Stimulated activated naive CD4-positive, alpha-beta T cell treated with Interleukin-2 at 50 U/mL for 16 hours (primary cell): ENCODE results near the gene PLA2G4A.

ENCODE experiments used
- DNase-seq: peaks from one replicate; lab custom pipeline; 2025; lab: John Stamatoyannopoulos, UW

The PLA2G4A gene

DNA sequence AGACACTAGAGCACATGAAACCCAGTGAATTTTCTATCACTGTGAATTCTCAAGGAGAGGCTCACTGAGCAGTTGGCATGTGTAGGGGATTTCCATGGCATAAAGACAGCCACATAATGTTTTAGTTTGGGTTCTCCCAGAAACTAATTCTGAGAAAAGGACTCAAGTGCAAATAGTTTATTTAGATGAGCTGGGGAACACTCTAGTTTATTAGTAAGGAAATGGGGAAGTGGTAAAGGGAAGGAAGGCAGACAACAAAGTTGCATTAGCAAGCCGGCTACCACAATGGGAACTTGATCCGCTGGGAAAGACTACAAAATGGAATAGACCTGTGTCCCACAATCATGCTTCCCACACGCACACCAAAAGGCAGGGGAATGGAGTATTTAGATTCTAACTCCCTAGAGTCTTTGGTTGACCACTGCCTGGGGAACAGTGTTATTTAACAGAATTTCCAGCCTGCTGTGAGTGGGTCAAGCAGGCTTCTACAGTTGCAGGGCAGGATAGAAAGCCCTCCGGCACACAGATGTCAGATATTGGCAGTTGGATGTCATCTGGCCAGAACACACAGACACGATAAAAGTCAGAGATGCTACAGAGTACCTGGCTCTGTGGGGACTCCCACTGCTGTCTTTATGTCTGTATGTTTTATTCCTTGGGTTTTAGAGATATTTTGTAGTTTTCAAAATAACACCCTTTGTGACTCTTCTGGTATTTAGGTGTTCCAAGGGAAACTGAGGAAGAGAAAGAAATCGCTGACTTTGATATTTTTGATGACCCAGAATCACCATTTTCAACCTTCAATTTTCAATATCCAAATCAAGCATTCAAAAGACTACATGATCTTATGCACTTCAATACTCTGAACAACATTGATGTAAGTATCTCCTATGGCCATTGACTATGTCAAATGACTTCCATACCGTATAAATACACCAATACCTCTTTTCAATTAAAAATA is 150.1 kb downstream of the PLA2G4A start:
- no peak for DNase-seq

DNA sequence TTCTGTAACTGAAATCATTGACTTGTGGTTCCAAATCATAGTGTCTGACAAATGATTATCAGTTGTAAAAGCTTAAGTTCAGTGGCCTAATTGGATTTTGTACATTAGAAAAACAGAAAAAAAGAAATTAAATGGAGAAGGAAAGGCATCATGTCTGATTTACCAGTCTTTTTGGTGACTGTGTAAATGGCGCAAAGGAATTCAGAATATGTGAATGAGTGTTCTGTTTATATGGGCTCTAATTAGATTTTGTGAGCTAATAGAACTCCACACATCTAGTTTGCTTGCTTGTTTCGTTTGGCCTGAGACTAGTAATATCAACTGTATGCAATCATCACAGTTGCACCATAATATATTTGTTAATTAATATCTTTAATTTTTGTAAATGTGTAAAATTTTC is 151.7 kb downstream of the PLA2G4A start:
- no peak for DNase-seq

DNA sequence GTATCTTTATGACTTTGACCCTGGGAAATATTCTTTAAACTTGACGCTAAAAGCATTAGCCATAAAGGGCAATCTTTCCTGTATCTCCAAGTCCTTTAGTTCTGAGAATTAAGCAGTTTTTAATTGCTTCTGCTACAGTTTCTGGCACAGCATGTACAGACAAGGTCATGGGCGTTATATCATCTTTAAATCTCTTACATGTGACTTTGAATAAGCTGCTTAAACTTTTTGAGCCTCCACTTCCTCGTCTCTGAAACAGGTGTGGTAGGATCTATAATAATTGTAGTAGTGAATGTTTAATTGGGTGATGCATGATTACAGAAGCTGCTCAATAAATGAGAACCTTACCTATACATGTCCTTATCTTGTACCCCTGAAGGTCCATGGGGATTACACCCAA is 153.4 kb downstream of the PLA2G4A start:
- no peak for DNase-seq

DNA sequence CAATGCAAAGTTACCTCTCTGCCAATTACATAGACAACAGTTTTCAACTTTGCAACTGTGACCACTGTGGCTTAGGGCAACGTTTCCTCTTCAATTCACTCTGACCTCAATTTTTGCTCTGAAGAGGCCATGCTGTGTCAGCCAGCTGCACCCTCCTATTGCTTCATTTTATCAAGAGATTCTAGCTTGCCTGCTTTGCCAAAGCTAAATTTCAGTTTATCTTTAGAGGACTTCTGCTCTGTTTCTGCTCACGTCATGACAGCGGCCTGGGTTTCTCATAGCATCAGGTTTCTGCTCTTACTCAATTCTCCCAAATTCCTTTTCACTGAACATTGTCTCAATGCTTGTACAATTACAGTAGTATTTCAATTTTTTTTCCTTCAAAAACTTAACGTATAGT is 154.6 kb downstream of the PLA2G4A start:
- no peak for DNase-seq

DNA sequence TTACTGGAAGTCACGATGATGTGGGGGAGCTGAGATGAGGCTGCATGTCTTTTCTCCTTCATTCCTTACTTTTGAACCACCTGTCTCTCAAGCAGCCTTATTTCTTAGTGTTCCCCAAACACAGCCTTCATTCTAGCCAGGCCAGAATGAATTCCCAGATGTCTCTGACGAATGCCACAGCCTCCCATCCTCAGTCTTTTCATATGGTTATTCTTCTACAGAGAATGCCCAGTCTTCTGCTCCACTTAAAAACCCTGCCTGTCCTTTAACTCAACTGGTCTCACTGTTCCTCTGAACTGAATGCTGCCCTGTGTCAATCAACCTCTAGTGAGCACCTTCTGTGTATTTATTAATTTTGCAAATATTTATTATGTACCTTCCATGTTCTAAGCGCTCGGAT is 156.2 kb downstream of the PLA2G4A start:
- DNase-seq, result no peak

DNA sequence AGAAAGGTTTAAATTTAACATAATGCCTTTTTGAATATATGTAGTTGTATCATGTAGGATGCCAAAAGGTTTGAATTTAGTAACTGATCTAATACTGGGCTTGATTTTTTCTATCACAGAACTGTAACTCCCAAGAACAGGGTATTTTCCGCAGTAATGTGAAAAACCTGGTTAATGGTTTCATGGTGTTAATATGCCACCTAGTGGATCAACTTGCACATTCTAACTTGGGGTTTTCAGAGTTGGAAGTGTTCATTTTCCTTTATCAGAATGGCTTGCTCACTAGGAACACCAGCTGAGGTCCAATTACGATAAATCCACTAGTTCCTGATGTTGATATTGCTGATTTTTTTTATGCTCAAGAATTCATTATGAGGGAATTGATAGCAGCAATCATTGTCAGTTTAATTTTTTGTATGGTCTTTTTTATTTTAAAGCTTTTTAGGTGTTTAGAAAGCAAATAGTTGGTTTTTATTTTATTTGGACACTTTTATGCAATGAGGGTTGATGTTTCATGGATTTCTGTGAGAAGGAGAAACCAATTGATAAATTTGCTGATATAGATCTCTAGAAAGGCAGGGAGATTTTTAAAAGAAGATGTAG is 157.2 kb downstream of the PLA2G4A start:
- no peak for DNase-seq

DNA sequence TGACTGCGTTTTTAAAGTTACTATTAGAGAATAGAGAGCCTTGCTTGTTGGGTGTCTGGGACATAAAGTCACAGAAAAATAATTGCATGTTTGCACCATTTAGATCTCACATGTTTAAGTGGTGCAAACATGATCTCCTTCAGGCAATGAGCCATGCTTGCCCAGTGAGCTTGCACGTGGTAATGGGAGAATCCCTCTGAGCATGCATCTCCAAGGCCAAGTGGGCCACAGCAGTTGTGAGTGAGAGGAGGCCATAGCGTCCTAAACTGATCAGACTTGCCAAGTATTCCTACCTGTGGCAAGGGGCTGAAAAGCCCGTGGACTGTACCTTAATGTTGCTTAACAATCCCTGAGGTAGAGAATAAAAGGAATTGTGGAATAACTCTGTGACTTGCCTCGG is 158.3 kb downstream of the PLA2G4A start:
- DNase-seq, result no peak

DNA sequence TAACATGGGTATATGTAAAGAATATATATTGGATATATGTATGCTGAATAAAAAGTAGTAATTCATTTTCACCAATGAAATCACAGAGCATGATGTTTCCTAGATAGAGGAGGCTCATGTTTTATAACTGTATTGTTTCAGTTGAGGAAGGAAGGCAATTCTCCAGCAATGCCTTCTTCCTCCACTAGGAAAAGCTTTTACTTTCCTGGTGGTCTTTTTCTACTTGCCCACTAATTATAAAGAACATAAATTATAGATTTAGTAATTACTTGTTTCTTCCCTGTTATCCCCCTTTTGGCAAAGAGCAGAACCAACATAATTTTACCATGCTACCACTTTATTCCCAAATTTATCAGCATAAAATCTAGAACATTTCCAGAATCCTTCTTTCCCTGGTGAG is 159.0 kb downstream of the PLA2G4A start:
- DNase-seq, result no peak

DNA sequence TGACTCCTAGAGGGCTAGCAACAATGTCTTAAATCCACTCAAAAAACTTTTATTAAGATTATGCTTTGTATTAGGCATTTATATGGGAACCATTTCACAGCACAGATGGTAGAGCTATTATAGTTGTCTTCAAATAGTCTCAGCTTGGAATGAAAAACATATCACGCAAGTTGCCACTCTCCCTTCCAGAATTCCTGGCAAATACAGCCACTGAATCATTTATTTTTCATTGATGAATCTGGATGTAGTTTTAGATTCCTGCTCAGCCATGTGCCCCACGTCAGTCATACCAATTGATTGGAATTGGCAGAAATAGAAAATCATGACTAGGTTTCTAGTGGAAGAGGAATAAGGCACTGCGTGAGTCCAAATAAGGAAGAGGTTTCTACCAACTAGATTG is 165.2 kb downstream of the PLA2G4A start:
- DNase-seq, result no peak

DNA sequence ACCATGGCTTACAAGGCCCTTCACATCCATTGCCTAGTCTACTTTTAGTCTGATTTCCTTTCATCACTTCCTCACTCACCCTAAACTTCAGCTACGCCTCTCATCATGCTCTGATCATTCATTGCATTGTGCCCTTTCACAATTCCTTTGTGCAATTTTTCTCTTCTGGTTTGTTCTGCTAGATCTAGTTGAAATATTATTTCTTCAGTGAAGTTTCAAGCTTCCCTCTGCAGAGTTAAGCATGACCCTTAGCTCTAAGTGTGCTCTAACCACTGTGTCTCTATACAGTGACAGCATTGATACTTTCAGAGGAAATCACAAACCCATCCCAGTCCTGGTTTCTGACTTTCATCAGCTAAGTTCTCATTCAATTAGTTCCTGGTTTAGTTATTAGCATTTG is 166.1 kb downstream of the PLA2G4A start:
- DNase-seq, result no peak

DNA sequence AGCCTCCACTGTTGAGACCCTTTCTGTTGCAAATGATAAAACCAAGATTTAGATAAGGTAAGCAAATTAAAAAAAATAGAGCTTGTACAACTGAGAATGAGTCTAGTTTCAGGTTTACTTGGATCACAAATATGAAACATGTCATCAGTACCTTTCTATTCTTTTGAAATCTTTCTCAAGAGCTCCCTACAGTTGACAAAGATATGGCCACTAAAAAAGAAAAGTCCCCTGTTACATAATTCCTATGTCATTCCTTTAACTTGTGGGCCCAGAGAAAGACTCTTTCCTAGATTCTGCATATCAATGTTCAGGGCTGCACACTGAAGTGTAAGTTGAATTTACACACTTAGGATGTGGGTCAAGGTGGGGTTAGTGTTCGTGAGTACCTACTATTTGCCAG is 168.1 kb downstream of the PLA2G4A start:
- DNase-seq, result no peak

DNA sequence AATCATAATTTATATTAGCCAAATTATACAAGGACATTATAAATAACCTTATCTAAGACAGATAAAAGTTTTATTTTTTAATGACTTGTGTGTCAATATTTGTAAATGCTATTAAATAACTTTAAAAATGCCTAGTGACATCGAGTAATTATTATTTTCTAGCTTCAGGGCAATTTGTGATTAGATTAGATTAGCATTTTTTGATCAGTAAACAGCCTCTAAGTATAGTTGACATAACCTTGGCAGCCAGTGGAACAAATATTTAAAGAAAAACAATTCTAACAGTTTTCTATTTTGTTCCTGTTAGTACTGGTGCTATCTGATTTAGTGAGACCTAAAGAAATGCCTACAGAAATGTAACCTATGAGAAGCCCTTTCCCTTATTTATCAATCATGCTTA is 169.1 kb downstream of the PLA2G4A start:
- DNase-seq, result no peak

DNA sequence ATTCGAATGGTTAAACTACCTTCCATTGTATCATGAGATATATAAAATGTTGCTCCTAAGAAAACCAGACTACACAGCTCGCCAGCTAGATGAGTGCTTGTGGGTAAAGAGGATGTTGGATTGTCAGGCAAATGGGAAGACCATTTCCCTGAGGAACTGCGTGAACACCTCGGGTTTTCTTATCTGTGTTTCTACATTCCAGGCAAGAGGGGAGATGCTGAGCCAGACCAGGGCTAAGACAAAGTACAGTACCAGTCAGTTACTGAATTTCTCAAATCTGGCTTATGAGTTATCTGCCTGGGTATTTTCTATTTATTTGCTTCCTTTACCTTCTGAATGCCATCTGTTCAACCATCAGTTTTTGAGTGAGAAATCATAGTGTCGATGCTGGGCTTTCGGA is 170.8 kb downstream of the PLA2G4A start:
- no peak for DNase-seq

DNA sequence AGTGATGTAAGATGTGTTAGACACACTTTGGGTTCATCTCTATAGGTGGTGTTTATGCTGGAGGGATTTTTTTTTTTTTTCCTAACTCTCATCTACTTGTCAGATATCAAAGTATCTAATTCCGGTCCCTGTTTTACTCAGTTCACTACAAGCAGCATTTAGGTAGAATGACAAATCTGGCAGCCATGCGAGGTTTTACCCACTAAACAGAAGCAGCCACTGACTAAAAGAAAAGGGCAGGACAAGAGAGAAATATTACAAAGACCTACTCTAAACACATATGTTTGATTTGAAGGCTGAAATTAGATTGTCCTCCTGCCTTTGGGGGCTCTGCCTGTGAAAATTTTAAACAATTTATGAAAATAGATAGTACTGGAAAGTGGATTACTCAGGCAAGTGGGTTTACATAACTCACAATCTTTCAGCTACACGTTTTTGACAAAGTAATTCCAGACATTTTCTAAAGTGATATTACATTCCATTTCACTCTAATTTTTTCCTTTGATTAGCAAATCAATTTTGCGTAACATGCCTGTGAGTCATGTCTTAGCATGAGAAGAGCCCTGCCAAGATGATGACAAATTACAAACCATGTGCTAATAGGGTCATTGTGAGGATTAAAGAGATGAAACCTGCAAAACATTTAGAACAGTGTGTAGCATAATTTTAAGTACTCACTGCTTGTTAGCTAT is 172.6 kb downstream of the PLA2G4A start:
- DNase-seq, result no peak

DNA sequence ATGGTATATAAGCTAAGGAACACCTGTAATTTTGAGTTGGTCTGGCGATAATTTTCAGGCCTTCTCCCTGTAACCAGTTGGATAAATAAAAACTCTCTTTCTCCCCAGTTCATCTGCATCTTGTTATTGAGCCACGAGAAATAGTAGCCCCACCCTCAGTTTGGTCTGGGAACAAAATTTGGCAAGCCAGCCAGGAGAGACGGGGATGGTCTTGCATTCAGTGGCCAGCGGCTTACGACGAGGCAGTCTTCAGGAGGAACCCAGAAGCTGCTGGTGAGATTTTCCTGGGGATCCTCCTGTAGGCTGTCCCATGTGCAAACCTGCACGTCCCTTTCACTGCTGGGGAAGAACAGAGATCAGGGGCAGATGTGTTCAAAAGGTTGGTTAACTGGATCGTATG is 174.6 kb downstream of the PLA2G4A start:
- DNase-seq, result no peak

DNA sequence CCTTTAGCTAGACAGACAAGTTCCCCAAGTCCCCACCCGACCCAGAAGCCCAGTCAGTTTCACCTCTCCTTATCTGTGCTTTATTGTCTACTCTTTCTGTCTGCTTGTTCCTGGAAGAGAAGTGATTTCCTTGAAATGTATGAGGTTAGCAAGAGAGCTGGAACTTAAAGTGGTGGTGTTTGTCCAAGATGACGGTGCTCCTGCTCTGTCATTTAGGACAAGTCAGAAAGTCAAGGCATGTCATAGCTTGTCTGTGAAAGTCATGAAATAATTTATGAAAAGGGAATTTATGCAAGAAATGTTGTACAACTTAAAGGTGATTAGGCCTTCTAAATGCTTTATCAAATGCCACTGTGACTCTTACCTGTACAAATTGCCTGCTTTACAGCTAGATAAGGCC is 178.1 kb downstream of the PLA2G4A start:
- no peak for DNase-seq

DNA sequence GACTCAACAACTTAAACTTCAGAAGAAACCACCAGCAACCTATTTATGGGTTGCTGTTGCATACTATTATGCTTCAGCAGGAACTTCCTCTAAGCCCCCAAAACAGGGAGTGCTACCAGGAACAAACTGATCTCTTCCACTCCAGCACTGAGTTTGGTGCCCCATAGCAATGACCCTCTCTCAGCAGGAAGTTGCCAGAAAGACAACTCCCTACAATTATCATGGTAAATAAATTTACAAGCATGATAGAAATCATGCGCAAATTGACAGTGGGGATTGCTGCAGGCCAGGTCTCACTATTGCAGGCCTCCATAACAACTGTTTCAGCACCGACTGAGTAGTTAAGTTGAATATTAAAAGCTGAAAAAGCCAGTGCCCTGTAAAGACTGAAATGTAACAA is 180.6 kb downstream of the PLA2G4A start:
- no peak for DNase-seq

DNA sequence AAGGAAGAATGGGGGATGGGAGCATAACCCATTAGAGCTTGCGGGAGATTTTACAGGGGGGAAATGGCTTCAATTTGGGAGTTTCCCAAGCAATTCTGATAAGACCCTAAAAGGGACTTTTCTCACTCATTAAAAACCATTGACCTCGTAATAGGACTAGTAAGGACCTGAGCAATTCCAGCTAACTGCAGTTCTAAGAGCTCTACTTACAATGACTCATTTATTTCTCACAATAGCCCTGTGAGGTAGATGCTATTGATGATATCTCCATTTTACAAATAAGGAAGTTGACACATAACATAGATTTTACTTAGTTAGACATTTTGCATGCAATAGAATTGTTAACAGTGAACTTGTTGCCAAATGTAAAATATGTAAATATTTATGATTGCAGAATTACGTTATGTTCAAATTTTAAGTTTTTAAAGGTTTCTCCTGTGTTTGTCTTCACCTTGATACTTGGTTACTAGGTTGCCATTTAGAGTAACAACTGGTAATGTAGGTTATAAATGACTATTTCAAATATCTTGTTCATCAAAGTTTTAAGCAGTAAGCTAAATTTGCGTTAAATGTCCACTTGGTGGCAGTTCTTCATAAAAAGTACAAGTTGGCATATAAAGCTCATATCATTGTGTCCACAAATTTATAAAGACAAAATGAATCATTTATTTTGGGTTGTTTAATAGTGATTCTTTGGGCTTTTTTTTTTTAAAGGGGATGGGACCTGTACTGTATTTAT is 182.0 kb downstream of the PLA2G4A start:
- no peak for DNase-seq

DNA sequence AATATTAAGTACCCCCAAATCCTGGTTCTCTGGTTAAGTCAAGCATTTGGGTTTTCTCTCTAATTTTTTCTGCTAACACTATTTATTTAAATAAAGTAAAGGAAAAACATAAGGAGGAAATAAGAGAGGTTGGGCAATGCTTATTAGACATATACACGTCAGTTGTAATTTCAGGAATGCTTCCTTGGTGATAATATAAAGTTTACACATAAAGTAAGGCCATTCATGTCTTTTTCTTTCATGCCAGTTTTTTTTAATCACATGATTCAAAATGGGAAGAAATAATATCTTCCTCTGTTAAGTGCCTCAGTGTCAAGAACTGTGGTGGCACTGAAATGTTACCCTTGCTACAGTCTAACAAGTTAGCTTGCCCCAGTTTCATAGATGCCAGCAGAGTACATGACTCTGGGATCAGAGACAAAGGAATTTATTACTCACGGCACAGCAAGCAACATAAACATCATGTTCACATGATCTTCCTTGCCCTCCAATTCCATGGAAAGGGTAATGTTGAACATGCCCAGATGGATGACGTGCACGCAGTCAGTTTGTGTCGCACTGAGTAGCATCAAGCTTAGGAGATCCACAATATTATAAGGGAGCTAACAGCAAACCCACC is 184.9 kb downstream of the PLA2G4A start:
- DNase-seq, result no peak

DNA sequence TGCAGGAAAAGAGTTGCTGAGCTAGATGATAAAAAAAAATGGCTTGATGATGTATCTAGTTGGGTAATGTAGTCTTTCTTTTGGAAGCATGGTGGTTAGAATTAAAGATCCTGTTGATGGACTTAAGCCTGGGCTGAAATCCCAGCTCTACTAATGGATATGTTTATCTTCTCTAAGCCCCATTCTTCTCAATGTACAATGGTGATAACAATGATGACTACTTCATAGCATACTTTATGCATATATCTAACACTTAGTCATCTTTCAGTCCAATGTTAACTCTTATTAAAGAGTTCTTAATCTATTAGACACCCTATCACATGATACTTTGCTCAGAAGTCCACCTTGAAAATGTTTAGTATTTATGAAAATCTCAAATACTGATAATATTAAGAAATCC is 189.5 kb downstream of the PLA2G4A start:
- DNase-seq, result no peak

DNA sequence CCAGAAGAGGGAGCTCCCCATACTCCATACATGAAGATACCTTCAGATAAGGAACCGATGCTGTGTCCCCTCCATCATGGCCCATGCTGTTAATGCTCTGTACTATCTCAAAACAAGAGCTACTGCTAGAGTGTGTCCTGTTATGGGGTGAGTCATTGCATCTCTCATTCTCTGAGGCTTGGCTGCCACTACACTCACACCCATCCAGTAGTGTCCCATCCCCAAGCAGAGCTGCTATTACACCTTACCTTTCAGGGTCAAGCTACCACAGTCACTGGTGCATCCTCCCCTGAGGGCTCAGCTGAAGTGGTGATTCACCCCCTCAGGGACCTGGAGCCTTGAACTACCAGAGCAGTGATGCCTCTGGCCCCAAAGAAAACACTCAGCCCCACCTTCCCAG is 198.5 kb downstream of the PLA2G4A start:
- DNase-seq, result no peak
